ENCODE results near the gene FBXL7.

DNA sequence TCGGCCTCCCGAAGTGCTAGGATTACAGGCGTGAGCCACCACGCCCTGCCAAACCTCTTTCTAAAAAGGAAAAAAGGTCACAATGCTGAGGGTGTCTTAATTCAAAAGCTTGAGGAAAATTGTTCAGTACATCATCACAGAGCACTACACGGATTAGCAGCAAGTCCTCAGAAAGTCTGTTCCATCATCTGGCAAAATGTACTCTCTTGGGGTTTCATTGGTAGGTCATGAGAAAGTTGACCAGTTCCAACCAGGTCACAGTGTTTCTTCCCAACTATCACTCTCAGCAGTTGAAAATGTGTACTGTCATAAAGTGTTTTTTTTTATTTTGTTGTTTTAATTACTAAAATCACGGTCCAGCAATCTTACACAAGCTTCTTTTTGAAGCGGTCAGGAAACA is 299.6 kb downstream of the FBXL7 start:
- TF ChIP-seq, protein P1, sequence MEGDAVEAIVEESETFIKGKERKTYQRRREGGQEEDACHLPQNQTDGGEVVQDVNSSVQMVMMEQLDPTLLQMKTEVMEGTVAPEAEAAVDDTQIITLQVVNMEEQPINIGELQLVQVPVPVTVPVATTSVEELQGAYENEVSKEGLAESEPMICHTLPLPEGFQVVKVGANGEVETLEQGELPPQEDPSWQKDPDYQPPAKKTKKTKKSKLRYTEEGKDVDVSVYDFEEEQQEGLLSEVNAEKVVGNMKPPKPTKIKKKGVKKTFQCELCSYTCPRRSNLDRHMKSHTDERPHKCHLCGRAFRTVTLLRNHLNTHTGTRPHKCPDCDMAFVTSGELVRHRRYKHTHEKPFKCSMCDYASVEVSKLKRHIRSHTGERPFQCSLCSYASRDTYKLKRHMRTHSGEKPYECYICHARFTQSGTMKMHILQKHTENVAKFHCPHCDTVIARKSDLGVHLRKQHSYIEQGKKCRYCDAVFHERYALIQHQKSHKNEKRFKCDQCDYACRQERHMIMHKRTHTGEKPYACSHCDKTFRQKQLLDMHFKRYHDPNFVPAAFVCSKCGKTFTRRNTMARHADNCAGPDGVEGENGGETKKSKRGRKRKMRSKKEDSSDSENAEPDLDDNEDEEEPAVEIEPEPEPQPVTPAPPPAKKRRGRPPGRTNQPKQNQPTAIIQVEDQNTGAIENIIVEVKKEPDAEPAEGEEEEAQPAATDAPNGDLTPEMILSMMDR (IDR thresholded peaks at IDR 0.05), result no peak
- TF ChIP-seq EZH2phosphoT487 (IDR thresholded peaks at IDR 0.05) (no peak), EZH2 (IDR thresholded peaks at IDR 0.05) (no peak)
